ENCODE data around the gene SGK1.

The SGK1 gene

DNA sequence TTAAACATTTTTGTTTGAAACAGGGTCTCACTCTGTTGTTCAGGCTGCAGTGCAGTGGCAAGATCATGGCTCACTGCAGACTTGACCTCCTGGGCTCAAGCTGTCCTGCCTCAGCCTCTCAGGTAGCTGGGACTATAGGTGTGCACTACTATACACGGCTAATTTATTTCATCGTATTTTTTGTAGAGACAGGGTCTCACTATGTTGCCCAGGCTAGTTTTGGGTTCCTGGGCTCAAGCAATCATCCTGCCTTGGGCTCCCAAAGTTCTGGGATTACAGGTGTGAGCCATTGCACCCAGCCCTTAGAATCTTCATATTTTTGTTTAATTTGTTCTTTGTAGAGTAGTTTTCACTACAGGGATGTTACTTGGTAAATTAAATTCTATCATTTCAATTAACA, 67.1 kb downstream of the SGK1 start:
- TF ChIP-seq, protein P1, sequence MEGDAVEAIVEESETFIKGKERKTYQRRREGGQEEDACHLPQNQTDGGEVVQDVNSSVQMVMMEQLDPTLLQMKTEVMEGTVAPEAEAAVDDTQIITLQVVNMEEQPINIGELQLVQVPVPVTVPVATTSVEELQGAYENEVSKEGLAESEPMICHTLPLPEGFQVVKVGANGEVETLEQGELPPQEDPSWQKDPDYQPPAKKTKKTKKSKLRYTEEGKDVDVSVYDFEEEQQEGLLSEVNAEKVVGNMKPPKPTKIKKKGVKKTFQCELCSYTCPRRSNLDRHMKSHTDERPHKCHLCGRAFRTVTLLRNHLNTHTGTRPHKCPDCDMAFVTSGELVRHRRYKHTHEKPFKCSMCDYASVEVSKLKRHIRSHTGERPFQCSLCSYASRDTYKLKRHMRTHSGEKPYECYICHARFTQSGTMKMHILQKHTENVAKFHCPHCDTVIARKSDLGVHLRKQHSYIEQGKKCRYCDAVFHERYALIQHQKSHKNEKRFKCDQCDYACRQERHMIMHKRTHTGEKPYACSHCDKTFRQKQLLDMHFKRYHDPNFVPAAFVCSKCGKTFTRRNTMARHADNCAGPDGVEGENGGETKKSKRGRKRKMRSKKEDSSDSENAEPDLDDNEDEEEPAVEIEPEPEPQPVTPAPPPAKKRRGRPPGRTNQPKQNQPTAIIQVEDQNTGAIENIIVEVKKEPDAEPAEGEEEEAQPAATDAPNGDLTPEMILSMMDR (IDR thresholded peaks at IDR 0.05; ENCODE audit: insufficient read depth, low read depth, low read length, missing control alignments), result no peak
- no peak overlapping the region for H3K4me3 ChIP-seq (ENCODE audit: low read depth, low read length)
- DNase-seq (ENCODE audit: low read depth), result no peak

DNA sequence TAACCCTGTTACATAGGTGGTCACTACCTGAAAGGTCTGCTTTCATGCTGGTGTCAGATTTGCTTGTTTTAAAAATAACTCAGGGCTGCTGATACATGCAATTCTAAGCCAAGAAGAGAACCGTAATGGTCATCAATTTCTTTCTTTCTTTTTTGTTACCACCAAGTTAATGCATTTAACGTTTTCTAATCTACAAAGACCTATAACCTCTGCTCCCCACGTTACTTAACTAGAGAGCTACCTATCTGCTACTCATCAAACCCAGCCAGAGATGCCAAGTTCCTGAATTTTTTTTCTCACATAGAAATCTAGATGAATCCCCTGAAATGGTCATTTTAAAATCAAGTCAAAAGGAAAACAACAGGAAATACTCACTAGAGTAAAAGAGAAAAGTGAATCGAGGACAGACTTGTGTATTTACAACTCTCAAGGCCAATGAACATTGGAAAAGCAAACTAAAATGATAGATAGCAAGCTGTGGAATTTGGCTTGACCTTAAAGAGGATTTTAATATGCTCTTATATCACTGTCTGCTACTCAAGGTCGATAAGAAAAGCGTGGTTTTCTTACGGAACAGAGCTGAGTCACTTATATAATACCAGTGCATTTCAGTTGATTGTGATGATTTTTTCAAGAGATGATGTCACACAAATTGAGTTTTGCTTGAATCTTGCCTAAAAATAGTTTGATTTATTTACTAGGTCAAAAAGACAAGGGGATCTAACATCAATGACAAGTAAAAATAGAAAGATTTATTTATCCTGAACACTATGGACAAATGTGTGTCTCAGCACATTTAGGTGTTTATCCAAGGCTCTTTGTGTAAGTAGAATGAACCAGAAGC, 67.9 kb downstream of the SGK1 start:
- TF ChIP-seq, protein P1 (IDR thresholded peaks at IDR 0.05; ENCODE audit: insufficient read depth, low read depth, low read length, missing control alignments), result no peak
- no peak overlapping the region for H3K4me3 ChIP-seq (ENCODE audit: low read depth, low read length)
- DNase-seq (ENCODE audit: low read depth), result no peak

DNA sequence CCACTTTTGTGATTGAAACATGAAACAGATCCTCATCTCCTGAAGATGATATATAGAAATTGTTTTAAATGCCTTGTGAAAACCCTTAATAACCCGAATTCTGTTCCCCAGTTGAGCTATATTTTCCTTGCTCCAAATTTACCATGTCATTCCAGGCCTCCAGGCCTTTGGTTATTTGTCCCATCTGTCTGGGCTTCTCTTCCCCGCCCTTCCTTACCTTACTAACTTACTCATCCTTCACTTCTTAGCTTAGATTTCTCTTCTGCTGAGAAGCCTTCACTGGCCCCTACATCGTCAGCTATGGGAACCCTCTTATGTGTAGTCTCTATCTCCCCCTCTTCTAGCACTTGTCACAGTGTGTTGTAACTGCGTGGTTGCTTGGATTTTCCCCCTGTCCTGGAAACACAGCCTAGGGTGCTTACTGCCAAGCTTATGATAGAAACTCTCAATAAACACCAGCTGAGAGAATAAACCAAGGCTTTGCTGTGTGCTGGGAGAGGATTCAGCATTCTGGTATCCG, 68.6 kb downstream of the SGK1 start:
- H3K4me3 ChIP-seq (ENCODE audit: low read depth, low read length), result no peak overlapping the region
- TF ChIP-seq, protein P1 (IDR thresholded peaks at IDR 0.05; ENCODE audit: insufficient read depth, low read depth, low read length, missing control alignments), result no peak
- no peak for DNase-seq (ENCODE audit: low read depth)

DNA sequence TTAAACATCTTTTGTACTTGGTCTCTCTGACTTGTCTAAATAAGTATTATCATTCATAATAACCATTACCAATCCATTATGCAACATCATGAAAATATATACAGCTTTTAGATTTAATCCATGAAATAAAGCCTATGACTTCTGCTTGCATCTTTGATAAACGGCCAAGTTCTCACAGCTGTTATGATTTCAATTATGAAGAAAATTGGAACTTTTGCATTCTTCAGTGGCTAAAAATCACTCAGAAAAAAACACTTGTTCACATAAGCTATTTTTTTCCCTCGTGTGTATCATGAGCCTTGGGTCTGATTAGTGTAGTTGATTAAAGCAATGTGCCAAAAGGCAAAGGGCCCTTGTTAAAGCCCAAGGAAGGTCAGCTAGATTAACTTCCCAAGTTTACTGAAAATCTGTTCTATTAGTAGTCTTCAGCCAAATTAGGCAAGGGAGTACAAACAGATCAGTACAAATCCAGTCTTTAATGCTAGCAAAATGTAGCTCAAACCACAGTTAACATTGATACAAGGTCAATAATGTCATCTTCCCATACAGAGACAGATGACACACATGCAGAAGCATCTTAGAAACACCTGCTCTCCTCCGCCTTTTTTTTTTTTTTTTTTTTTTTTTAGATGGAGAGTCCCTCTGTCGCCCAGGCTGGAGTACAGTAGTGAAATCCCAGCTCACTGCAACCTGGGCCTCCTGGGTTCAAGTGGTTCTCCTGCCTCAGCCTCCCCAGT, 69.9 kb downstream of the SGK1 start:
- H3K4me3 ChIP-seq (ENCODE audit: low read depth, low read length), result no peak overlapping the region
- TF ChIP-seq, protein P1 (IDR thresholded peaks at IDR 0.05; ENCODE audit: insufficient read depth, low read depth, low read length, missing control alignments), result no peak
- DNase-seq (ENCODE audit: low read depth), result no peak

DNA sequence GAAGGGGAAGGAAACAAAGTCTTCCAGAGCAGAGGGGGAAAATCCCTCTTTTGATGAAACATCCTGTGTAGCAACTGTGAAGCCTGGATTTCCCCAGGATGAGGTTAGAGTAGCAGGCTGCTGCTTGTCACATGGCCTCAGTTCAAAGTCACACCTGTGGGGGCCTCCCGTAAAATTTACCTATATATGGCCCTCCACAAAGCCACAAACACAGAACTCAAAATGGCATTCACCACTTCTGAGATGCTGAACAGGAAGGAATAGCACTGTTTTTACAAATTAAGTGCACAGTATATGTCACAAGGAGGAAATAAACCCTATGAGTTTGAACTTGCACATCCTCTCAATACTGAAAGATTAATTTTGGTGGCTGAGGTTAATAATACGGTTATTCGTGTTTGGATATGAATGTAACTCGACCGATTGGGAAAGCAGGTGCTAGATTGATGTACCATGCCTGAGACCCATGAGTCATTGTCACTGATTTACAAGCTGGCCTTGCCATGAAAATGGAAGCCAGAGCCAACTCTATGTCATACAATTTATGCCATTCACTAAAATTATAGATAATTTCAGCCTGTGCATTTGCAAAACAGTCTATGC, 70.6 kb downstream of the SGK1 start:
- no peak overlapping the region for H3K4me3 ChIP-seq (ENCODE audit: low read depth, low read length)
- TF ChIP-seq, protein P1 (IDR thresholded peaks at IDR 0.05; ENCODE audit: insufficient read depth, low read depth, low read length, missing control alignments), result no peak
- peak; percentile 95 for DNase-seq (ENCODE audit: low read depth)

DNA sequence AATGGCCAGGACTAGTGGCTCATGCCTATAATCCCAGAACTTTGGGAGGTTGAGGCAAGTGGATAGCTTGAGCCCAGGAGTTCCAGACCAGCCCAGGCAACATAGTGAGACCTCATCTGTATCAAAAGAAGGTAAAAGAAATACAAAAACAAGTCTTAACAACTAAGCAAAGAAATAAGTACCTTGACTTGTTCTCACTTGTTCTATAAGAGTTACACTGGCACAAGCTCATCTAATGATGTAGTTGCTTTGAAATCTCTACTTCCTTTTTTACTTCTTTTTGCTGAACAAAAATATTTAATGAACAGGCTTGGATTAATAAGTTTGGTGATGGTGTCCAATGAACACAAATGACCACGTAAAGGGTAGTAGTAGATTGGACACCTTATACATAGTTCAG, 72.2 kb downstream of the SGK1 start:
- no peak overlapping the region for H3K4me3 ChIP-seq (ENCODE audit: low read depth, low read length)
- TF ChIP-seq, protein P1 (IDR thresholded peaks at IDR 0.05; ENCODE audit: insufficient read depth, low read depth, low read length, missing control alignments), result no peak
- no peak for DNase-seq (ENCODE audit: low read depth)

All from GM12865 (cell line).